KG1 (cell line): ENCODE measurements around the gene PRDM5.
"Not testable (repeated sequence)": the region's sequence is repeated elsewhere in the genome, so short reads cannot be mapped to it uniquely, and the experiment has no call there.

Experiments used
- DNase-seq: peaks from one replicate; lab custom pipeline; 2025; lab: John Stamatoyannopoulos, UW

Gene PRDM5

DNA sequence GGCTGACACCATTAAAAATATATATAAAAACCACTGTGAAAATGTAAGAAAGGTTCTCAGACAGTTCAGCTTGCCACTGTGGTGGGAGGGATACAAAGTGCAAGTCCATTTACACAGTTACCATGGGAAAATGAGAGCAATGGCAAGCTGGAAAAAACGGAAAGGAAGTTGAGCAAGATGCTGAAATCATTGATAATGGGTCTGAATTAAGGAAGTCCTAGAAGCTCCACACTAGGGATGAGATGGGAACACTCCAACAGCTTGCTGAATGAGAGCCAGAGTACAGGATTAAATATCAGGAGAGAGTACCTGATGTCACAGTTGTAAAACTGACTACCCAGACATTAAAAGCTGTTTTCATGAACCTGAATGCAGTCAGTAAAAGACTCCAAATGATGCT is 218.6 kb downstream of the PRDM5 start:
- DNase-seq: no peak

DNA sequence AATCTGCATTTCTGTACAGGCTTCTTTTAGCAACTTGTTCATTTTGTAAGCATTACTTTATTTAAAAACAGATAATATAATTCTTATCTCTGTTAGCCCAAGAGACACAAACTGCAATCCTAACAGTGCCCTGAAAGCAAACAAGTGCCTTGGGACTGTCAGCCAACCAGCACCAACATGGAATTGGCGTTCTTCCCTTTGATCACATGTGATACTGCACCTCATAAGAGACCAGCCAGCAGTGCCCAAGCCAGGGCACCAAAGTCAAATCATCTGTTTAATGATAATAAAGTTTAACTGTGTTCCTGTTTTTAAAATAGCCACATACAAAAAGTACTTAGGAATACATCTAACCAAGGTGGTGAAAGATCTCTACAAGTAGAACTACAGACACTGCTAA is 223.2 kb downstream of the PRDM5 start:
- no peak for DNase-seq

DNA sequence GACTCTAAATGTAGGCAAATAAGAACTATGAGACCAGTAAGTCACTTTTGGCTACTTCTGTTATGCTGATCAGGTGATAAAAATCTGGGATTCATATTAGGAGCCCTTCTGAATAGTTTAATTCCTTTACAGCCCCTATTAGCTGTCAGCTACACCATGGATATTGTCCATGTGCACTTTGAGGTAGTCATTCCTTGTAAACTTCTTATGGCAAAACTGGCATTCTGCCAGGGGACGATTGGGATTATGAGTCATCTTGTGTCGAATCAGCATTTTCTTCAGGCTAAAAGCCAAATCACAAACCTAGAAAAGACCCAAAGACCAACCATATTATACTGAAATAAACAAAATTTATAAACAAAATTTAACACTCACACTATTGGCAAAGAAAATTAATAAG is 227.6 kb downstream of the PRDM5 start:
- no peak for DNase-seq

DNA sequence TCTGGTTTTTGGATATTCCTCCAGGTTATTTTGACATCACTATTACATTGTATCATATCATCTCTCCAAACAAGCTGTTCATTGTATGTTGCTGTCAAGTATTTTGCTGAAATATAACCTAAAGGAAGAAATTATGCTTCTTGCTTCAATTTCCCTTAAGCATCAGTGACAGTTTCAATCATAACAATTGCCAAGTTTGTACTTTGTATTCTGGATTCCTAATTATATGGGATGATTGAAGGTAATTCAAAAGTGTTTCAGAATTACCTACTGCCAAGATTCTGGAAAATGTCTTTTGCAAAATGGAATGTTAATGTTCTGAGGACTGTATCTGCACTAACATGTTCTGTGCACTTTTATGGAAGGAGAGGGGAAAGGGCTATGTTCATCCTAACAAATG is 228.7 kb downstream of the PRDM5 start:
- DNase-seq: no peak

DNA sequence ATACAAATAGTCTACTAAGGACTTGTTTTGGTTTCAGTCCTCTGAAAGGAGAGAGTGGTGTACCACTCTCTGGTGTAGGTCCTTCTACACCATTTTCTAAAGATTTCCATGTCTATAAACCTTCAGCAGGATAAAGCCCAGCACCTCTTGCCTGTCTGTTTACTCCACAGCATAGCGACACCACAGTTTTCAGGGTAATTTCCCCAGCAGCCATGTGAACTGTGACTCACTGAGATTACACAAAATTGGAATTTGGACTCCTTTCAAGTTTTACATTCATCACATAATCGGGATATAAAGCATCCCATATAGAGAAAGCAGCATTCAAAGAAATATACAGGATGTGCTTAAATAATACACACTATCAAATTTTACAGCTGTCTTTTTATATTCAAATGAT is 229.6 kb downstream of the PRDM5 start:
- no peak for DNase-seq

DNA sequence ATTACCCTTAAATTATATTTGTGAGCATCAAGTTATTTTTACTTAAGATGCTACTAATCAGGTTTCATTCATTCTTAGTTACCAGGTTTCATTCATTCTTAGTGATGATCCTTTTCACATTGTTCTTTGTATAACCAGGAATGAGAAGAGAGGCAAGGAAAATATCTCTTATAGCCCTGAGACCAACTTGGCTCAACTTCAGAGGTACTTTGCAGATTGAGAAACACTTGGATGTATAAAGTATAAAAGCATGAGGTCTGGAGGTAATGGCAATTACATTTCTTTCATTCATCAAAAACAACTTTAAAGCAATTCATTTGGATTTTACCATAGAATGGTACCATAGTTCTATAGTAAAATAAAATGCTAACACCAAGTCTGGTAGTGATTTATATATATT is 231.0 kb downstream of the PRDM5 start:
- DNase-seq: no peak

DNA sequence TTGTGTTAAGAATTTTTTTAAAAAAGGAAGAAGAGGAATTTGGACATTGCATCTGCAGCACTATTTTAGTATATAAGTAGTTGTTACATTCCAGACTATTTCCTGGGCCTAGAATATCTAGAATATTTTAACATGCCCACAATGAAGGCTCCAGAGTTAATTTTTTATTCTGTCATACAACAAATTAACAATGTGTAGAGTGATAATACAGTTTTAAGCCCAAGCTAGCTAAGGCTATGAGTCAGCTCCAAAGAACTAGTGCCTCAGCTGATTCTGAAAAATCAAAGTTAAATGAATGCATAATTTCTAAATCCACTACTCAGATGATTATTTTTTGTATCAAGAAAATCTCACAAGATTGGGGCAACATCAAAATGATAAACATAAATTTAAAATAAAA is 231.4 kb downstream of the PRDM5 start:
- no peak for DNase-seq

DNA sequence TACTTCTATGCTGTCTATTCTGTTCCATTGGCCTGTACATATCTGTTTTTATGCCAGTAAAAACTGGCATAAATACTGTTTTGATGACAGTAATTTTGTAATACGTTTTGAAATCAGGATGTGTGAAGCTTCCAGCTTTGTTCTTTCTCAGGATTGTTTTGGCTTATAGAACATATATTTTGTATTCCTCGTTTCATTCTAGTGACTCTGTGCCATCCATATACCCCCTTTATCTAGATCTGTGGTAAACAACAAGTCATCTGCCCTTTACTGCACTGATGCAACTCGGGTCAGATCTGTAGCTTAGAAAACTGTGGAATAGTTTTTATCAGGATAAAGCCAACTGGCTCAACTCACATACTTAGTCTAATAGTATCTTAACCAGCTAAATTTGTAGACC is 233.7 kb downstream of the PRDM5 start:
- no peak for DNase-seq

DNA sequence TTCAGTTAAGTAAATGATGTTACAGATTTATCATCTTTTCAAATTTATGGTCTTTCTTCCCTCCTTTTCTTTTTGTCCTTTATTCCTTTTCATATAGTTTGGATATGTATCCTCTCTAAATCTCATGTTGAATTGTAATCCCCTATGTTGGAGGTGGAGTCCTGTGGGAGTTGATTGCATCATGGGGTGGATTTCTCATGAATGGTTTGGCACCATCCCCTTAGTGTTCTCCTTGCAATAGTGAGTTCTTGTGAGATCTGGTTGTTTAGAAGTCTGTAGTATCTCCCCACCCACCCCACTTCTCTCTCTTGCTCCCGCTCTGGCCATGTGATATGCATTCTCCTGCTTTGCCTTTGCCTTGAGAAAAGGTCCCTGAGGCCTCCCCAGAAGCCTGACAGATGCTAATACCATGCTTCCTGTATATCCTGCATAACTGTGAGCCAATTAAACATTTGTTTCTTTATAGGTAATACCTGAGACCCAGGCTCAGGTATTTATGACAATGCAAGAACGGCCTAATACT is 236.7 kb downstream of the PRDM5 start:
- DNase-seq: no peak

DNA sequence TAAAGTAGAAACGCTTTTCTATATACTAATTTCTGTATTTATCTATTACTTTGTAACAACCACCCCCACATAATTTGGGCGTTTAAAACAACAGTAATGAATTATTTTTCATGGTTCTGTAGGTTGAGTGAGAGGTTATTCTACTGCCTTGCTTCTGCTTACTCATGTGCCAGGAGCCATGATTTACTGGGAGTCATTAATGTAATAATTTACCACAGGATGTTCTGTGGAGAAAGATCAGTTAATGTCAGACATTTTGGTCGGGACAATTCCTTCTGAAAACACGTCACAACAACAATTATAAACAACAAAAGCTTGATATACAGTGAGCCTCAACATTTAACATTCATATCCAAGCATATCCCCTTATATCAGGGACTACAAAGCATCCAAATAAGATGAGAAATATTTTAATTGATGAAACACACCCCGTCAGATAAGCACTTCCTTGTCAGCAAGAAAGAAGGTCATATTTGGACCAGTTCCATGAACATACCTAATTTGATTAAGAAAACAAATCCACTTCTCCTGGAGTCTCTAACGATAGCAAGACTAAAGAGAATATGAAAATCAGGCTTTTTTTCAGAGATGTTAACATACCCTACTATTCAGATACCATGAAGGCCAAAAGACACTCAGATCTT is 238.5 kb downstream of the PRDM5 start:
- no peak for DNase-seq

DNA sequence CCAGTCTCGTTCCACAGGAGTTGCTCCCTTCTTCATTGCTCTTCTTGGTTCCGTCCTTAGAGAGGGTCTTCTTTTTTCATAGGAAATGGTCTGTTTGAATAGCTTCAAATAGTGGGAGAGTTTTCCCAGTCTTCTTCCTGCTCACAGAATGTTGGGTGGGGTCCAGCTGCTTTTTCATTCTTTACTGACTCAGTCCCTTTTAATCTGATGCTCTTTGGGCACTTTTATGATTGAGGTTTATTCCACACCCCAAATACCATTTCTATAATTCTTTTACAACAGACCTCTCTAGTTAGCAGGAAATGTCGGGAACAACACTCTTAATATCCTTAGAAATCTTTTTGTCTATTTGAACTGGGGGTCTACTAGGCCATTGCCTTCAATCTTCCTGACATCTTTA is 239.5 kb downstream of the PRDM5 start:
- DNase-seq: no peak

DNA sequence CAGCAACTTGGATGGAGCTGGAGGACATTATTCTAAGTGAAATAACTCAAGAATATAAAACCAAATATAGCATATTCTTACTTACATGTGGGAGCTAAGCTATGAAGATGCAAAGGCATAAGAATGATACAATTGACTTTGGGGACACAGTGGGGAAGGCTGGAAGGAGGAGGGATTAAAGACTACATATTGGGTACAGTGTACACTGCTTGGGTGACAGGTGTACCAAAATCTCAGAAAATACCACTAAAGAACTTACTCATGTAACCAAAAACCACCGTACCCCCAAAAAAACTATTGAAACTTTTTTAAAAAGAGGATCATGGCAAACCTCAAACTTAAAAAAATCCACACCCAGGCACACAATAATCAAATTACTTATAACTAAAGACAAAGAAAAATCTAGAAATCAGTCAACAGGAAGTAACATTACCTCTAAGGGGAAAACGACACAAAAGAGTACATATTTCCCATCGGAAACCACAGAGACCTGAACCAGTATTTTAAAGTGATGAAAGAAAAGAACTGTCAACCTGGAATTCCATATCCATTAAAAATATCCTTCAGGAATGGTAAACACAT is 241.8 kb downstream of the PRDM5 start:
- DNase-seq: no peak

DNA sequence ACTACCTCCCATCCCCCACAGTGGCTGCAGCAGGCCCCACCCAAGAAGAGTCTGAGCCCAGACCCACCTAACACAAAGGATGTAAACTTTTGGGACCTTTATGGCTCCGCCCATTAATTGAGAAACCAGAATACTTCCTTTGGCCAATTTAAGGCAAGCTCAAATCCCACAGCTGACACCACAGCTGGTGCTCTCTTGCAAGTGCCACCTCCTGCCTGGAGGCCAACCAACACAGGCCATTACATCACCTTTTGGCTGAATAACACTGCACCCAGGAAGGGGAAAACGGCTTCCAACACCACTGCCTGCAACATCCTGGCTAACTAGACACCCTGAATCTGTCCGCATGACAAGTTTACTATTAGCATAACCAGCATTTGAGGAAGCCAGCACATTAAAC is 248.8 kb downstream of the PRDM5 start:
- DNase-seq: no peak

DNA sequence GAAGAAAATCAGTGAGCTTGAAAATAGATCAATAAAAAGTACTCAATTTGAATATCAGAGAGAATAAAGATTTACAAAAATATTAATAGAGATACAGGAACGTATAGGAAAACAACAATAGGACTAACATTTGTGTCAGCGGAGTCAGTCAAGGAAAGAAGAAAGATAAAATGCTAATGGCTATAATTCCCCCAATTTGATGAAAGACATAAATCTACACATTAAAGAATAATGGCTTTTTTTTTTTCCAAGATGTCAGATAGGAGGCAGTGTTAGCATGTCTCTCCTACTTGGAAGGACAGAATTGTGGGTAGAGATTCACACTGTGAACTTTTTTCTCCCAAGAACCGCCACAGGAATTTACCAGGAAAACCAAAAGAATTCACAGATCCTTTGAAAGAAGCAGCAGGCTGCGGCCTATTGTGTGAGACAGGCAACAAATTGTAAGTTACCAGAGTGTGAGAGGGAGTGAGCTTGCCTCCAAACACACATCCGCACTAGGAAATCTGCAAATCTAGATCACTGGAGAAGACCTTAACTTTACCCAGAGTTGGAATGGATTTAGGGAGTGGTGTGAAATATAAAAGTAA is 249.9 kb downstream of the PRDM5 start:
- no peak for DNase-seq

DNA sequence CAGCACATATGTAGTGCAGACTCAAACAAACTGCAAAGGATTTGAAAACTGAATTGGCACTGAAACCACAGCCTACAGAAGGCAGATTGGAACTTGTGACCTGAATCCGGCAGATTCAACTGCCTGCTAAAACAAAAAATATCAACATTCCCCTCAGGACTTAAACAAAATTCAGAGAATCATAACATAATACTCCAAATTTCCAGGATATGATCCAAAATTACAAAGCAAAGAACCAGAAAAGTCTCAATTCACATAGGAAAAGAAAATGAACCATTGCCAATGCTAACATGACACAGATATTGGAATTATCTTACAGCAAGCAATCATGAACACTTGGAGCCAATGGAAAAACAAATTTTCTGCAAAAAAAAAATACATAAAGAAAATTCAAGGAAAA is 250.4 kb downstream of the PRDM5 start:
- DNase-seq: no peak

DNA sequence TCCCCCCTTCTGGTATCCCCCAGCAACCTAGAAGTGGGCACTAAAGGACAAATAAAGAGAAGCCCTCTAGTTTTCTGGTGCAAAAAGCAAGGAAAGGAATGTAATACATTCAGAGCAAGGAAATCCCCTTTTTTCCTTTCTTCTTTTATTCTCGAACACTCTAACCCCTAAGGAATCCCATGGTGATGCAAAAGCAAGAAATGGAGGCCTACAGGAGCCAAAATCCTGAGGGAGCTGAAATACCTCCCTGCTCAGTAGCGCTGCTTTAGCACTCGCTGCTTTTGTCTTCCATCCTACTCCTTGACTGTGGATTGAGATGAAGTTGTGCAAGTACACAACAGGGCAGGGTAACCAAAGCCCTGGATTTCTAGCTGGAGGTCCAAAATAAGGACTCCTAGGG is 251.0 kb downstream of the PRDM5 start:
- DNase-seq: no peak

DNA sequence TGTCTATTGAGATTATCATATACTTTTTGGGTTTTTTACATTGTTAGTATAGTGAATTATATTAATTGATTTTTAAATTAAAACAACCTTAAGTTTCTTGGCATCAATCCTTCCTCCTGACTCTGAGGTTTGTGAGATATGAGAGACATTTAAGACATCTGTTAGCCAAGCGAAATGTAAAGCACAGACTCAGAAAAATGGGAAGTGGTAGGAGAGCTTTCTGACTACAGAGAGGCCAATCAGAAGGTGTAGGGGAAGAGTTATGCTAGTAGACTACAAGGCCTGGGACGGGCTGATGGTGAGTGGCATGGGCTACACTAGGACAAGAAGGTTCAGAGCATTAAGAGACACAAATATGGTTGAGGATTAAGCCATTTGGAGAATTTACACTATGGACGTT is 255.4 kb downstream of the PRDM5 start:
- DNase-seq: no peak

DNA sequence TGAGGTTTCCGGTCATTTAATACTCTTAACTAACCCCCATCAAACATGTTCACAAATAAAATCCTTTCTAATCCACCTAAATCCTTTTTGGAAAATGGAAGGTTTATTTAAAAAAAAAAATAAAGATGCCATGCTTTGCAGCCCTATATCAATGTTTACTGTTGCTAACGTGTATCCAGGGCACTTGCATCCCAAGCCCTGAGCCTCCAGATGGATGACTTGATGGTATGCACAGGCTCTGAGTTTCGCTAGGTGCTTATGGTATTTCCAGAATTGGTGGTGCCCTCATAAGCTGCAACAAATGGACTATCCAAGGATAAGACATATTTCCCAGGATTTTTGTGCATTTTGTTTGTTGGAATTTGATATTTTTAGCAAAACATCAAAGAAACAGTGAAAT is 257.7 kb downstream of the PRDM5 start:
- no peak for DNase-seq

DNA sequence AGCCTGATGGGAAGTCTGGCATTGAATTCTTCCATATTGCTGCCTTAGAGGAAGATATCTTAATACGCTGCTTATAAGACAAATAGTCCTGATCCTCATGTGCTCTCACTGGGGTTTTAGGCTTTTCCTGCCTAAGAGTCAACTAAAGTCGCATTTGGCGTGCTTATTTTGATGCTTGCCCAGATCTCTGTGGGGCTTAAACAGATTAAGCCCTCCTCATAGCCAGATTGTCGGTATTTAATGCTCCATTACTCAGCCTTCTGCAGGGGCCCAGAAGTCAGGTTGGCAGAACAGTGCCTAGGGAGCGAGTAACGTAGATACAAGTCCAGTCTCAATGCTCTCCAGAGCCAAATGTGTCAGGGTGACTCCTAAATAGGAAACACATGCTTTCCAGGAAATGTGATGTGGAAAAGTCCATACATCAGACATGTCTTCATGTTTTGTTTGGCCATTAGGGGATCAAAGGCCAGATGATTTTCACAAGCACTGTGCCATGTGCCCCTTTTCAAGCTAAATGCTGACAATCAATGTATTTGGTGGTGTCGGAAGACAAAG is 262.8 kb downstream of the PRDM5 start:
- no peak for DNase-seq

DNA sequence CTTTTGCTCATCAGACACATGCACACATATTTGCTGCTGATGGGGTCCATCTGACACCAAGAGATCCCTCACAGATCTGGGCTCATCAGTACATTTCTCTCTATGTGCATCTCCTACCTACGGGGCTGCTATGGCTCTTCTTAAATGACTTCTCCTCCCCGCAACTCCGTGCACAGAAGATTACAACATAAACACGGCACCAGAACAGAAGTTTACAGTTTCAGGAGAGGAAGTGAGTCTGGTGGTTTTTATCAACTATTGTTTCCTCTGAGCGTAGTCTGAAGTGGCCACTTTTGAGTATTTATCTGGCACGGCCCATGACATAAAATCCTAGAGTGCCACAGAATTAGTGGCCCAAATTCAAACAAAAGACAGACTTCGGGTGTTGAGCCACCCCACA is 263.8 kb downstream of the PRDM5 start:
- peak; percentile 46 for DNase-seq

DNA sequence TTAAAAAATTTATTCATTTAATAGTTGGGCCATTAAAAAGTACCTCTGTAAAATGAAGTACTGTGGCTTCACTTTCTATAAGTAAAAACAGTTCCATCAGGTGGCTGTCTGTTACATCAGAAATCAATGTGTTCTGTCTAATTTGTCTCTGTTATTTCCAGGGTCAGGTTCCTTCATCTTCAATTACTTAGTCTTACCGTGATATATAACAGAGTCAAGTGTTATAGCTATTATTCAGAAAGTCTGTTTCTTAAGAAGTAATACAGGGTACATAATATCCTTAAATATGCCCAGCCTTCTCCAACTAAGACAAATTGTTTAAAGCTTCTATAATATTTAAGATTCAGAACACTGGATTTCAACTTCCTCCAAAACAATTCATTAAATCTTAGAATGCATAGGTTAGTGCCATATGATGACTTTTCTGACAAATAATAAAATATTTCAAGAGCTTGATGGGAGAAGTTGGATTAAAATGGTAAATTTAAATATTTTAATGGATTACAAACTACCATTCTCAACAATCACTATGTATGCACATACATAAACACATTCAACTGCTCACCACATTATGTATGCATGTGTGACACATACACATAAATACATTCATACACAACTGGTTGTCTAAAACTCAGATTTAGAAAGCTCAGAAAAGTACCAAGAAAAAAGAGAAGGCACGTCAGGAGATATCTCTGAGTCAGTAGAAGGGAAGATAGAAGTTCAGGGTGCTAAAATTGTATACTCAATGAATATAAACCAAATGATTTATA is 268.5 kb downstream of the PRDM5 start:
- no peak for DNase-seq

DNA sequence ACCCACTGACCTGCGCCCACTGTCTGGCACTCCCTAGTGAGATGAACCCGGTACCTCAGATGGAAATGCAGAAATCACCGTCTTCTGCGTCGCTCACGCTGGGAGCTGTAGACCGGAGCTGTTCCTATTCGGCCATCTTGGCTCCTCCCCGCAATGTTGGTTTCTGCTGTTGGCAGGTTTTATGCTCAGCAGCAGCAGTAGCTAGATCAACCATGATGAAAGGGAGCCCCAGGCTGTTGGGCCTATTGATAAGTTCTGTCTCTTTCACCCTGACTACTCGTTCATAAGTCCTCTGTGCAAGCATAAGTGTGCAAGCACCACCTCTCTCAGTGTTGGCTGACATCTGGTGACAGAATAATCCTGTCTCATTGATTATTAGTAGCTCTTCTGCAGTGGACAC is 274.2 kb downstream of the PRDM5 start:
- DNase-seq: not testable (repeated sequence)
